PC-9 (cell line): ENCODE data around the gene C10orf71. TPM values are rescaled to one million over a fixed set of nuclear protein-coding genes. Genes with fewer than 3 reads are reported as not detected.

ENCODE experiments used
- BruUV-seq: library from RNA; stranded (reverse); fragments of 400-500 nt; replicated peaks from 2 replicates; lab custom pipeline; 2021; lab: Mats Ljungman, UMichigan
- CTCF ChIA-PET: fragments of 300-600 bp; sonication (Branson Sonifier 250); formaldehyde crosslinking; loops from one replicate; lab custom pipeline; 2022; ENCODE audit warnings: antibody characterized with exemption; lab: Charles Lee
- POLR2A ChIA-PET: fragments of 300-600 bp; sonication (Branson Sonifier 250); formaldehyde crosslinking; loops from one replicate; lab custom pipeline; 2022; ENCODE audit warnings: antibody characterized with exemption; ENCODE audit not compliant: unreplicated experiment; lab: Charles Lee
- DNase-seq, 2 experiments: peaks; one replicate each; pipeline versions ENCODE4 v3.0.0 to v3.0.0-alpha.2; 2015 to 2022; ENCODE audit warnings: mixed read lengths in 1 of 2
- H2AFZ ChIP-seq: fragments of 200-600 bp; sonication (generic); 2 replicates; pipeline ENCODE4 v1.8.1; 2017; ENCODE audit warnings: antibody characterized with exemption
- H3F3A ChIP-seq: fragments of 200-600 bp; sonication (generic); 2 replicates; pipeline ENCODE4 v1.8.1; 2017; ENCODE audit warnings: antibody characterized with exemption, mild to moderate bottlenecking, low read depth; ENCODE audit not compliant: insufficient read depth
- H3K27ac ChIP-seq: fragments of 200-600 bp; sonication (generic); 2 replicates; pipeline ENCODE4 v1.6.1; 2016; ENCODE audit warnings: mixed run types
- H3K27me3 ChIP-seq: fragments of 200-600 bp; sonication (generic); 2 replicates; pipeline ENCODE4 v1.6.1; 2016; ENCODE audit warnings: low read depth, mixed run types; ENCODE audit not compliant: insufficient read depth
- H3K36me3 ChIP-seq: fragments of 200-600 bp; sonication (generic); 2 replicates; pipeline ENCODE4 v1.6.1; 2016; ENCODE audit warnings: low read depth, mixed run types
- H3K4me1 ChIP-seq: fragments of 200-600 bp; sonication (generic); replicated peaks from 2 replicates; pipeline ENCODE4 v1.6.1; 2016; ENCODE audit warnings: mixed run types; ENCODE audit not compliant: insufficient read depth
- H3K4me2 ChIP-seq: fragments of 200-600 bp; sonication (generic); 2 replicates; pipeline ENCODE4 v1.6.1; 2017; ENCODE audit warnings: mixed run types
- H3K4me3 ChIP-seq: fragments of 200-600 bp; sonication (generic); 2 replicates; pipeline ENCODE4 v1.6.1; 2016; ENCODE audit warnings: mixed run types
- H3K79me2 ChIP-seq: fragments of 200-600 bp; sonication (generic); 2 replicates; pipeline ENCODE4 v1.6.1; 2017; ENCODE audit warnings: low read depth, mixed run types
- H3K9me2 ChIP-seq: fragments of 200-600 bp; sonication (generic); 2 replicates; pipeline ENCODE4 v1.8.1; 2017; ENCODE audit warnings: mild to moderate bottlenecking; ENCODE audit not compliant: insufficient read depth
- H3K9me3 ChIP-seq: fragments of 200-600 bp; sonication (generic); 2 replicates; pipeline ENCODE4 v1.8.1; 2016; ENCODE audit warnings: low read depth; ENCODE audit not compliant: insufficient read depth
- H4K20me1 ChIP-seq: fragments of 200-600 bp; sonication (generic); 2 replicates; pipeline ENCODE4 v1.8.1; 2017; ENCODE audit not compliant: insufficient read depth
- EZH2 ChIP-seq: fragments of 200-600 bp; sonication (generic); IDR thresholded peaks from 2 replicates; pipeline ENCODE4 v1.8.0; 2017; ENCODE audit warnings: antibody characterized with exemption, low read depth
- intact Hi-C: fragments of 100-400 bp; cut with micrococcal nuclease; formaldehyde crosslinking; loops from one replicate; pipeline ENCODE4 v1.10.0; 2022; ENCODE audit not compliant: unreplicated experiment
- total RNA-seq: library from RNA; stranded (reverse); gene quantifications from 2 replicates; pipeline ENCODE4 v1.2.3, GENCODE V29; 2021
- TF ChIP-seq, protein P1 (sequence below): fragments of 200-600 bp; sonication (generic); conservative IDR thresholded peaks from 2 replicates; pipeline ENCODE4 v1.6.1; 2017; ENCODE audit warnings: mixed run types, antibody characterized with exemption, mild to moderate bottlenecking, moderate library complexity

Gene C10orf71
- total RNA-seq, 1 experiment from 2014 or later: not detected

GRCh38 chr10:49329146-49329505 is 30.2 kb downstream of the C10orf71 start:
- no peak for DNase-seq
- Histone ChIP-seq H3F3A (no peaks in the 10 kb centered on the region), H3K79me2 (no peaks in the 10 kb centered on the region), H3K9me3 (no peaks in the 10 kb centered on the region), H3K9me2 (no peaks in the 10 kb centered on the region), H3K27me3 (peaks cover 86% of the 10 kb centered on the region), H3K4me2 (no peak overlapping the region), H3K27ac (no peak overlapping the region), H4K20me1 (no peaks in the 10 kb centered on the region; the same call in 1 of the 2 replicates), H3K4me3 (no peak overlapping the region), H2AFZ (no peak overlapping the region), H3K4me1 (no peaks in the 10 kb centered on the region), H3K36me3 (no peaks in the 10 kb centered on the region)
- TF ChIP-seq, protein P1, sequence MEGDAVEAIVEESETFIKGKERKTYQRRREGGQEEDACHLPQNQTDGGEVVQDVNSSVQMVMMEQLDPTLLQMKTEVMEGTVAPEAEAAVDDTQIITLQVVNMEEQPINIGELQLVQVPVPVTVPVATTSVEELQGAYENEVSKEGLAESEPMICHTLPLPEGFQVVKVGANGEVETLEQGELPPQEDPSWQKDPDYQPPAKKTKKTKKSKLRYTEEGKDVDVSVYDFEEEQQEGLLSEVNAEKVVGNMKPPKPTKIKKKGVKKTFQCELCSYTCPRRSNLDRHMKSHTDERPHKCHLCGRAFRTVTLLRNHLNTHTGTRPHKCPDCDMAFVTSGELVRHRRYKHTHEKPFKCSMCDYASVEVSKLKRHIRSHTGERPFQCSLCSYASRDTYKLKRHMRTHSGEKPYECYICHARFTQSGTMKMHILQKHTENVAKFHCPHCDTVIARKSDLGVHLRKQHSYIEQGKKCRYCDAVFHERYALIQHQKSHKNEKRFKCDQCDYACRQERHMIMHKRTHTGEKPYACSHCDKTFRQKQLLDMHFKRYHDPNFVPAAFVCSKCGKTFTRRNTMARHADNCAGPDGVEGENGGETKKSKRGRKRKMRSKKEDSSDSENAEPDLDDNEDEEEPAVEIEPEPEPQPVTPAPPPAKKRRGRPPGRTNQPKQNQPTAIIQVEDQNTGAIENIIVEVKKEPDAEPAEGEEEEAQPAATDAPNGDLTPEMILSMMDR: no peak
- TF ChIP-seq EZH2: no peak
- BruUV-seq: no TSS peak
- ChIA-PET CTCF (no interaction called here), POLR2A (no interaction called here)
- intact Hi-C loops: no loop called here

DNA sequence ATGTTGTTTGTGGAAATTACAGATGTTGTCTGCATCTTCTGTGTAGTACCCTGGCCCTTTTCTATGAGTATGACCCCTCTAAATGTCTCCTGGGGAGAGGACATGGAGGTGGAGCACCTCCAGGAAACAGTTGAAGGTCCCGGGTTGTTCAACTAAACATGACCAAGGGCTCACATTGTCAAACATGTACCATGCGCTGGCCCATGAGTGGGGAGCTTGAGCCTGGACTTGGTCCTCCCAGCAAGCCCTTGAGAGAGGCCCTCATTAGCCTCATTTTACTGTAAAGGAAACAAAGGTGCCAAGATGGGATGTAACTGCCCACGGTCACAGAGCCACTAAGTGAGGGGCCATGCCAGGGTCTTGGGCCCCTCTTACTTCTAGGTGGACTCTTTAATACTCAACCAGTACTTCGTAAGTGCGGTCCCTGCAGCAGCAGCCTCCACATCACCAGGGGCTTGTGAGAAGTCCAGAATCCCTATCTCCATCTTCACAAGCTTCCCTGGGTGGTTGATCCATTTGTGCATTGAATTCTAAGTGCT is 31.2 kb downstream of the C10orf71 start:
- H3K27ac ChIP-seq: no peak overlapping the region
- H3K27me3 ChIP-seq: peaks cover 75% of the 10 kb centered on the region
- no peak for DNase-seq
- BruUV-seq: no TSS peak
- H3F3A ChIP-seq: no peaks in the 10 kb centered on the region
- H3K9me2 ChIP-seq: no peaks in the 10 kb centered on the region
- H3K4me3 ChIP-seq: no peak overlapping the region
- H3K36me3 ChIP-seq: no peaks in the 10 kb centered on the region
- intact Hi-C loops: no loop called here
- POLR2A ChIA-PET: no interaction called here
- no peak overlapping the region for H2AFZ ChIP-seq
- CTCF ChIA-PET: no interaction called here
- H4K20me1 ChIP-seq: no peaks in the 10 kb centered on the region; the same call in 1 of the 2 replicates
- no peaks in the 10 kb centered on the region for H3K4me1 ChIP-seq
- no peaks in the 10 kb centered on the region for H3K79me2 ChIP-seq
- no peak overlapping the region for H3K4me2 ChIP-seq
- TF ChIP-seq, protein P1: no peak
- TF ChIP-seq EZH2: no peak
- no peaks in the 10 kb centered on the region for H3K9me3 ChIP-seq

GRCh38 chr10:49331431-49331830 is 32.5 kb downstream of the C10orf71 start:
- H4K20me1 ChIP-seq: no peaks in the 10 kb centered on the region
- ChIA-PET POLR2A (no interaction called here), CTCF (no interaction called here)
- no peaks in the 10 kb centered on the region for H3K4me1 ChIP-seq
- H3K9me2 ChIP-seq: no peaks in the 10 kb centered on the region
- H3K4me3 ChIP-seq: no peak overlapping the region
- H3K9me3 ChIP-seq: no peaks in the 10 kb centered on the region
- H3K27ac ChIP-seq: no peak overlapping the region
- H3K4me2 ChIP-seq: no peak overlapping the region
- no TSS peak for BruUV-seq
- no peaks in the 10 kb centered on the region for H3K36me3 ChIP-seq
- no peak overlapping the region for H2AFZ ChIP-seq
- no peak for DNase-seq
- no peaks in the 10 kb centered on the region for H3F3A ChIP-seq
- H3K79me2 ChIP-seq: no peaks in the 10 kb centered on the region
- TF ChIP-seq, protein P1: no peak
- TF ChIP-seq EZH2: no peak
- intact Hi-C loops: no loop called here
- peaks cover 66% of the 10 kb centered on the region for H3K27me3 ChIP-seq
